GM12865 (cell line): ENCODE data around the gene KIAA0513.

ENCODE experiments used
- DNase-seq: peaks from one replicate; pipeline ENCODE4 v3.0.0; 2010; ENCODE audit warnings: low read depth
- H3K4me3 ChIP-seq: 2 replicates; pipeline ENCODE4 v1.5.1; 2011; ENCODE audit warnings: mild to moderate bottlenecking, low read depth, low read length, control low read depth
- TF ChIP-seq, protein P1 (sequence below): IDR thresholded peaks from 2 replicates; pipeline ENCODE4 v1.5.1; 2011; ENCODE audit warnings: low read length, control low read depth, low read depth, inconsistent platforms; ENCODE audit not compliant: insufficient read depth; ENCODE audit errors: missing control alignments

The KIAA0513 gene

DNA sequence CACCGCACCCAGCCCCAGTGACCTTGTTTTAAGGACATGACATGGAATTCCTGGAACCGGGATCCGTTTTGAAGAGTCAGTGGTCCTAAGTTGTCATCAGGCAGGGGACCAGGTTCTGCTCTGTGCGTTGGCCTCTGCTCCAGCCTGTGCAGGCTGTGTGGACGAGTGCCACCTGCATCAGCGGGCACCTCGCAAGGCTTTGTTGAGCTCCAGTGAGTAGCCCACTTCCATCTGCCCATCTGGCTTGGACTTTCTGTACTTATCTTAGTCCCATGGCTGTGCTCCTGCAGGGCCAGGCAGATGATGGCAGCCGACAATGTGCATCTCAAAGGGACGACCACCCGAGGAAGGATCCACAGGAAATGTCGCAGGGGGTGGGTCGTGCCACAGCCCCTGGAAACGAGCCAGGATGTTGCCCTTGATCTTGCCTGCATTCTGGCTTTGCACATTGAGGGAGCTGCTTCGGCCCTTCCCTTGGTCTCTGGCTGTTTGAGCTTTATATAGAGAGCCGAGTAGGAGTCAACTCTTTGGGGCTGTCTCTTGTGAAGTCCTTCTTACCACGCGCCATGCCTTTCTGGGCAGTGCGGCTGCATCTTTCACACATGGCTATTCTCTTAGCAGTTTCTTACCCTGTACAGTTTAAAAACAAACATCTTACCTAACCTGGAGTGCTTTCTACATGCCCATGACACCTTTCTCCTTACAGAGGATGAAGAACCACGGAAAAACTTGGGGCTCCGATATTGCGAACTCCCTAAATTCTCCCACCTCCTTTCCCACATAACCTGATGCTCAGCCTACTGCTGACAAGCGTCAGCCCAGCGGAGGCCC lies 18.3 kb downstream of the KIAA0513 start:
- TF ChIP-seq, protein P1, sequence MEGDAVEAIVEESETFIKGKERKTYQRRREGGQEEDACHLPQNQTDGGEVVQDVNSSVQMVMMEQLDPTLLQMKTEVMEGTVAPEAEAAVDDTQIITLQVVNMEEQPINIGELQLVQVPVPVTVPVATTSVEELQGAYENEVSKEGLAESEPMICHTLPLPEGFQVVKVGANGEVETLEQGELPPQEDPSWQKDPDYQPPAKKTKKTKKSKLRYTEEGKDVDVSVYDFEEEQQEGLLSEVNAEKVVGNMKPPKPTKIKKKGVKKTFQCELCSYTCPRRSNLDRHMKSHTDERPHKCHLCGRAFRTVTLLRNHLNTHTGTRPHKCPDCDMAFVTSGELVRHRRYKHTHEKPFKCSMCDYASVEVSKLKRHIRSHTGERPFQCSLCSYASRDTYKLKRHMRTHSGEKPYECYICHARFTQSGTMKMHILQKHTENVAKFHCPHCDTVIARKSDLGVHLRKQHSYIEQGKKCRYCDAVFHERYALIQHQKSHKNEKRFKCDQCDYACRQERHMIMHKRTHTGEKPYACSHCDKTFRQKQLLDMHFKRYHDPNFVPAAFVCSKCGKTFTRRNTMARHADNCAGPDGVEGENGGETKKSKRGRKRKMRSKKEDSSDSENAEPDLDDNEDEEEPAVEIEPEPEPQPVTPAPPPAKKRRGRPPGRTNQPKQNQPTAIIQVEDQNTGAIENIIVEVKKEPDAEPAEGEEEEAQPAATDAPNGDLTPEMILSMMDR, result no peak
- no peak overlapping the region for H3K4me3 ChIP-seq
- no peak for DNase-seq

DNA sequence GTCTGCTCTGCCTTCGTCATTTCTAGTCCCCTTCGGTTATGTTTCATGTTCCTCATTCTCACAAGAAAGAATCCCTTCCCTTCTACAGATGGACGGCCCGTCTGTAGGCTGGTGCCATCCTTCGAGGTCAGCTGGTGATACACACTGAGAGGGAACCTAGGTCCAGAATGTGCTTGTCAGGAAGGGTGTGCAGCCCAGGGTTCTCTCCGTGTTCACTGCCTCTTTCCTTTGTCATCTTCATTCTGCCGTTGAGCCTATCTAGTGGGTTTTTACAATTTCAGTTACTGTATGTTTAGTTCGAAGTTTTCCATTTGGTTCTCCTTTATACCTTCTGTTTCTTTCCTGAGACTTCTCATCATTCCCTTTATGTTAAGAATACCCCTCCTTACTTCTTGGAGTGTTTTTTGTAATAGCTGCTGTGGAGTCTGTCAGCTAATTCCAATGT lies 18.9 kb downstream of the KIAA0513 start:
- H3K4me3 ChIP-seq, result no peak overlapping the region
- TF ChIP-seq, protein P1, result no peak
- no peak for DNase-seq

DNA sequence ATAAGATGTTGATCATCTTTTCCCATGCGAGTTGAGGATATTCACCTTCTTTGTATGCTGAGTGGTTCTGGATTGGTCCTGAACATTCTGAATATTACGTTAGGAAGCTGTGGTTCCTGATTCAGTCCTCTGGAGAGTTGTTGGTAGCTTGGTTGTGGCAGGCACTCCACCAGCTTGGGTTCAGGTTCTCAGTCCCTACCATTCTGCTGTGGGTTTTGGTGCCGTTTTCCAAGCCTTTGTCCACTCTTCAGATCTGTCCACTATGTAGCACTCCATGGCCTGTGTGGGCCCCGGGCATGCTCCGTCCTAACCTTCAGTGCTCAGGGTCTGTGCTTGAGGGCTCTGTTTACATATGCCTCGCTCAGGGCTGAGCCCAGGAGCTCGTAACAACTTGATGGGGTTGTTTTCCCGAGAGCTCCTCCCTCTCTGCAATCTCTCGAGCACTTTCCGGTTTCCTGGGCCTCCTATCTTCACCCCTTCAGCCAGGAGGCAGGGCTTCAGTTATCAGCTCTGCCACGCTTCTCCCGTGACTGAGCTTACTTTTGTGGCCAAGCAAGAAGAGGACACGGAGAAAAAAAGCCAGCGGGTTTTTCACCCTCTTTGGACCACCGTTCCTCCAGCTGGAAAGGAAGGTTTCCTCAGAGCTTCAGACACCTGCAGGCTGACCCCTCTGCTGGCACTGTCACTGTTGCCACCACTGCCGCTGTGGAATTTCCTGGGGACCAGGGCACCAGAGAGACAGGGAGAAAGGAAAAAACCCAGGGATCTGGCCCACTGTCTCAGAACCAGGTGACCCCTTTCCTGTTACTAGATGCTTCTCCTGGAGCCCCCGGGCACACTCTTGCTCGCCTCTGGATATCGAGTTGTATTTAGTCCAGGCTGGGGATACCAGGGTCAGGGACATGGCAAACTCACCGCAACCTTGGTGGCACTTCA lies 19.6 kb downstream of the KIAA0513 start:
- DNase-seq, result no peak
- no peak overlapping the region for H3K4me3 ChIP-seq
- TF ChIP-seq, protein P1, result no peak

DNA sequence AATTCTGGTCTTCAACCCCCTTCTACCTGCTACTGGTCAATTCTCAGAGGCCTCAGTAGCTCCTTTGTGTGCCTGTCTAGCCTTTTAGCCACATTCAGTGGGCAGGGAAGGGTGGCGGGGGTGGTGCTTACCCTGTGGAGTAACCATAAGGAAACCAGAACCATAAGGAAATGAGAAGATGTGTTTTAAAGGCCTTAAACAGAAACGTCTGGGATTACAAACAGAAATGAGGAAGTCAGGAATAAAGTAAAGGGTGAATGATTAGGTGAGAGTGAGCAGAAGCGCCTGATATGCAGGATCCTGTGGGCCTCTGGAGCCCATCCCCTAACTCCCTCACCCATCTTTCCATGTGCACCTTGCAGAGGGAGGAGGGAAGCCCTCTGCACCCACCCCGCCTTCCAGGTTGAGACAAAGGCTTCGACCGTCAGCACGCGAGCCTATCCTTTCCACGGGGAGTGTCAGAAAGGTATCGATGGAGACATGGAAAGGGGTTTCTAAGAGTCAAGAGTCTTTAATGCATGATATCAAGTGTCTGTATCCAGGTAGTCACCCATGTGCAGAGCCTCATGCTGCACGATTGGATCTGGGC lies 20.4 kb downstream of the KIAA0513 start:
- DNase-seq, result no peak
- TF ChIP-seq, protein P1, result no peak

DNA sequence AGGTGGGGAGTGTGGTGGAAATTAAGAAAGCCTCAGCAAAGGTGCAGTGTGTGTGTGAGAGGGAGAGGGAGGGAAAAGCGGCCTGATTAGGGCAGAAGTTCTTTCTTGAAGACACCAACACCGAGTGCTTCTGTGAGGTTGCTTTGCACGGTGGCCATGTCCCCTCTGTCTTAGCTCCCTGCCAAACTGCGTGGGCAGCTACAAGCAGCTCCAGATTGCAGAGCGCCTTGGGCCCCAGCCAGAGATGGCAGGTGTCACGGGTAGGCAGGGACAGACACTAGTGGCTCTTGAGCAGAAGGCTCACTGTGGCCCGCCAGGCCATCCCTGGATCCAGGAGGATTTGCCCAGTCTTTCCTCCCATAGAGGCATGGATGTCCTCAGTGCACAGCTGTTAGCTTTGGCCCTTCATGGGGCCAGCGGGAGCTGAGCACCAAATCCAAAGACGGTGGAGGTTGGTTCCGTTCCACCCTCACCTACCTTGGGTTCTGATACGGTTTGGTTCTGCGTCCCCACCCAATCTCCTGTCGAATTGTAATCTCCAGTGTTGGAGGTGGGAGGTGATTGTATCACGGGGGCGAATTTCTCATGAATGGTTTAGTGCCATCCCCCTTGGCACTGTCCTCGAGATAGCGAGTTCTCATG lies 21.4 kb downstream of the KIAA0513 start:
- TF ChIP-seq, protein P1, result no peak
- H3K4me3 ChIP-seq, result no peak overlapping the region
- no peak for DNase-seq

More for the DNA sequence above, 20.4 kb downstream of the KIAA0513 start:
- H3K4me3 ChIP-seq, result no peak overlapping the region

DNA sequence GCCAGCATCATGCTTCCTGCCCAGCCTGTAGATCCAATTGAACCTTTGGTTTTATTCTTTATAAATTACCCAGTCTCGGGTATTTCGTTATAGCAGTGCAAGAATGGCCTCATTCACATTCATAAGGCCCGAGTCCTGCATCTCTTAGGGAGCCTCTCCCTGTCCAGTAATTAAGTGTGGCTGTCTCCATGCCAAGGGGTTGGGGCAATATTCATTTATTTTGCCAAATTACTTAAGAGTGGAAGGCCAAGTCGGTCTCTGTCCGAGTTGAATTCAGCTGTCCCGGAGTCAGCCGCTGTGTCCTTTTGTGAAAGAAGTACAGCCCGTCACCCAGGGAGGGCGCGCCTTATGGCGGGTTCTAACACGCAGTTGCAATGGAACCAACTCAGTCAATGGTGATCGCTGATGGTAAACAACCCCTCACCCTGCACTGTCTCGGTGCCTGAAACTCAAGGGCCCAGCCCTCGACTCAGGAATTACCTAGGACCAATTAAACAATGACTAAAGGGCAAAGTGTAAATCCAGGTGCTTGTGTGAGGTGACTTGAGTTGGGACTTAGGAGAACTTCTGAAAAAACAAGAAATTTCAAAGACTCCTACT lies 22.2 kb downstream of the KIAA0513 start:
- no peak overlapping the region for H3K4me3 ChIP-seq
- no peak for DNase-seq
- TF ChIP-seq, protein P1, result no peak
